K562 (cell line): ENCODE results near the gene ODC1. TPM values are rescaled to one million over a fixed set of nuclear protein-coding genes. Genes with fewer than 3 reads are reported as not detected.

ENCODE experiments used
- RCOR1 ChIP-seq, 2 experiments: IDR thresholded peaks; 2 replicates each; pipeline ENCODE4 v1.6.1; 2012; ENCODE audit warnings: low read depth in 2 of 2, low read length in 2 of 2, borderline replicate concordance in 1 of 2, improper control_type of control experiment in 1 of 2
- ZFPM2 ChIP-seq: fragments of 250-450 bp; sonication (Bioruptor Pico); IDR thresholded peaks from 2 replicates; pipeline ENCODE4 v1.5.1; 2022; ENCODE audit warnings: mild to moderate bottlenecking
- polyA plus RNA-seq, 8 experiments: library from polyadenylated mRNA; depleted of rRNA in 4 of 8; stranded (reverse) in 5 of 8; unstranded in 3 of 8; fragments of >200 nt; fragmentation: Nextera tagmentation in 2 of 8; fragmentation: Illumina TruSeq in 1 of 8; extraction: Ambion mirVana in 2 of 8; extraction: Trizol in 1 of 8; gene quantifications; 2 replicates each; pipeline versions ENCODE4 v1.2.1 to v1.2.3, GENCODE V29; 2011 to 2014; ENCODE audit warnings: inconsistent platforms in 1 of 8, missing spikeins in 1 of 8
- total RNA-seq, 7 experiments: library from RNA; depleted of rRNA in 6 of 7; stranded (reverse); fragments of >200 nt in 6 of 7; fragmentation: Illumina TruSeq in 2 of 7; extraction: Trizol in 2 of 7; gene quantifications; 2 replicates each; pipeline versions ENCODE4 v1.2.1 to v1.2.3, GENCODE V29; 2011 to 2021; ENCODE audit warnings: low replicate concordance in 1 of 7
- TF ChIP-seq, protein P1 (sequence below), 2 experiments: fragments of 450-650 bp; IDR thresholded peaks; 2 replicates each; pipeline ENCODE4 v1.6.1; 2016; ENCODE audit warnings: mild to moderate bottlenecking in 2 of 2, borderline replicate concordance in 1 of 2, low read depth in 1 of 2, moderate library complexity in 1 of 2

ODC1 gene
- total and polyA plus RNA-seq, 9 of the 15 experiments (the other 6 are each of a cell fraction or from before 2014, with no cell fraction given), result 142 to 563 (median 457) TPM

DNA sequence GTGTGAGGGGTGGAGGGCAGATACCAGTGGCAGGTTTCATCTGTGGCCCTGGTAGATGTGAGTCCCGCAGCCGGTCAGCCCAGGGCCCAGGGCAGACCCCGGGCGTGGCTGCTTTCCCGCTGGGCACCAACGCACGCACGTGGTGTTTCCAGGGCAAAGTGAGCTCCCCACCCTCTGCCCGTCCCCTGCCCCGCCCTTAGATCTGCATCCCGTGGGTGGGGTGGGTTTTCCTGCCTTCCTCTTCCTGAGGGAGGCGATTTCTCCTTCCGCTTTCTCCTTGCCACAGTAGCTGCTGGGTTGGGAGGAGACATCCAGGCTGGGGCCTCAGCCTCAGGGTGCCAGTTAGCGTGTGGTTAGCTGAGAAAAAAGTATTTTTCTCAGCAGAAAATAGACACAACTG is 49.6 kb downstream of the ODC1 start (continued):
- TF ChIP-seq, protein P1, sequence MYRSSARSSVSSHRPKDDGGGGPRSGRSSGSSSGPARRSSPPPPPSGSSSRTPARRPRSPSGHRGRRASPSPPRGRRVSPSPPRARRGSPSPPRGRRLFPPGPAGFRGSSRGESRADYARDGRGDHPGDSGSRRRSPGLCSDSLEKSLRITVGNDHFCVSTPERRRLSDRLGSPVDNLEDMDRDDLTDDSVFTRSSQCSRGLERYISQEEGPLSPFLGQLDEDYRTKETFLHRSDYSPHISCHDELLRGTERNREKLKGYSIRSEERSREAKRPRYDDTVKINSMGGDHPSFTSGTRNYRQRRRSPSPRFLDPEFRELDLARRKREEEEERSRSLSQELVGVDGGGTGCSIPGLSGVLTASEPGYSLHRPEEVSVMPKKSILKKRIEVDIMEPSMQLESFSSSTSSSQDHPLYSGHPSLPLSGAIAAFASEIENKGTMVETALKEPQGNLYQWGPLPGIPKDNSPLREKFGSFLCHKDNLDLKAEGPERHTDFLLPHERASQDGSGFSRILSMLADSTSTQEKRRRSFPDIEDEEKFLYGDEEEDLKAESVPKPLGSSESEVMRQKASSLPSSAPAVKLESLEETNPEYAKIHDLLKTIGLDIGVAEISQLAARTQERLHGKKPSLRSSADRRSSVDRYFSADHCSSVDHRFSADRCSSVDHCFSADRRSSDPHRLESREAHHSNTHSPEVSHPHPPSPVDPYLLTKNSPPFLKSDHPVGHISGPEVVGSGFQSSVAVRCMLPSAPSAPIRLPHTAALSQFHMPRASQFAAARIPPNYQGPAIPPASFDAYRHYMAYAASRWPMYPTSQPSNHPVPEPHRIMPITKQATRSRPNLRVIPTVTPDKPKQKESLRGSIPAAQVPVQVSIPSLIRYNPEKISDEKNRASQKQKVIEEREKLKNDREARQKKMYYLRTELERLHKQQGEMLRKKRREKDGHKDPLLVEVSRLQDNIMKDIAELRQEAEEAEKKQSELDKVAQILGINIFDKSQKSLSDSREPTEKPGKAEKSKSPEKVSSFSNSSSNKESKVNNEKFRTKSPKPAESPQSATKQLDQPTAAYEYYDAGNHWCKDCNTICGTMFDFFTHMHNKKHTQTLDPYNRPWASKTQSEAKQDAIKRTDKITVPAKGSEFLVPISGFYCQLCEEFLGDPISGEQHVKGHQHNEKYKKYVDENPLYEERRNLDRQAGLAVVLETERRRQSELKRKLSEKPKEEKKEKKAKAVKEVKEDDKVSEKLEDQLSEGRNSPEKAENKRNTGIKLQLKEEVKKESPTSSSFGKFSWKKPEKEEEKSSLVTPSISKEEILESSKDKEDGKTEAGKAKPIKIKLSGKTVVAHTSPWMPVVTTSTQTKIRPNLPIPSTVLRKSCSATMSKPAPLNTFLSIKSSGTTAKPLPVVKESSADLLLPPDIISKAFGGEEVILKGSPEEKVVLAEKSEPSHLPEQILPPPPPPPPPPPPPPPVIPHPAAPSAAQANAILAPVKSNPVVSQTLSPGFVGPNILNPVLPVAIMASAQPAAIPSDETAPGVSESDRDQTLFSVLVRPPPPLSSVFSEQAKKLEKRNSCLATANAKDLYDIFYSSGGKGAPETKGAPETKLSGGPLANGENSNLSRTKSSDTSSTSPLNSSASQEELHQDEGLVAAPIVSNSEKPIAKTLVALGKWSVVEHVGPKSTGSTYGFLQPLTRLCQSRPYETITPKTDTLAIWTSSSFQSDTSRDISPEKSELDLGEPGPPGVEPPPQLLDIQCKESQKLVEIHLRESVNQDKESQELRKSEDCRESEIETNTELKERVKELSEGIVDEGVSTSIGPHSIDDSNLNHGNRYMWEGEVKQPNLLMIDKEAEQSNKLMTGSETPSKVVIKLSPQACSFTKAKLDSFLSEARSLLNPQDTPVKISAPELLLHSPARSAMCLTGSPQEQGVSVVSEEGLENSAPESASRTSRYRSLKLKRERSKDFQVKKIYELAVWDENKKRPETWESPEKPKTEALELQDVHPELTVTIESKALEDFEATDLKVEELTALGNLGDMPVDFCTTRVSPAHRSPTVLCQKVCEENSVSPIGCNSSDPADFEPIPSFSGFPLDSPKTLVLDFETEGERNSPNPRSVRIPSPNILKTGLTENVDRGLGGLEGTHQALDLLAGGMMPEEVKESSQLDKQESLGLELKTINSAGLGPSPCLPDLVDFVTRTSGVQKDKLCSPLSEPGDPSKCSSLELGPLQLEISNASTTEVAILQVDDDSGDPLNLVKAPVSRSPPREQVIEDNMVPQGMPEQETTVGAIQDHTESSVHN (IDR thresholded peaks at IDR 0.05; ENCODE audit: borderline replicate concordance in 1 of 2, low read depth in 1 of 2), result no peak
- no peak for TF ChIP-seq RCOR1 (IDR thresholded peaks at IDR 0.05; ENCODE audit: borderline replicate concordance in 1 of 2, low read depth in 2 of 2, low read length in 2 of 2)
- no peak for TF ChIP-seq ZFPM2
